DOHH2 (cell line): ENCODE results near the gene RNF32.
"Not testable (repeated sequence)": the region's sequence is repeated elsewhere in the genome, so short reads cannot be mapped to it uniquely, and the experiment has no call there.

Source experiments
- H3F3A ChIP-seq: fragments of 200-600 bp; sonication (generic), shearing (Covaris generic); 2 replicates; pipeline ENCODE4 v1.6.0; 2016; ENCODE audit warnings: antibody characterized with exemption, mild to moderate bottlenecking; ENCODE audit not compliant: control insufficient read depth, insufficient read depth
- H3K27ac ChIP-seq: fragments of 200-600 bp; sonication (generic); 2 replicates; pipeline ENCODE4 v1.5.1; 2014; ENCODE audit warnings: low read depth, mild to moderate bottlenecking, low read length, moderate library complexity
- H3K27me3 ChIP-seq: fragments of 200-600 bp; sonication (generic); 2 replicates; pipeline ENCODE4 v1.6.1; 2014; ENCODE audit warnings: mild to moderate bottlenecking, low read length, mixed read lengths; ENCODE audit not compliant: control insufficient read depth
- H3K36me3 ChIP-seq: fragments of 200-600 bp; sonication (generic); 2 replicates; pipeline ENCODE4 v1.6.1; 2014; ENCODE audit warnings: mild to moderate bottlenecking, low read length, moderate library complexity, mixed read lengths; ENCODE audit not compliant: control insufficient read depth
- H3K4me1 ChIP-seq: fragments of 200-600 bp; sonication (generic); 2 replicates; pipeline ENCODE4 v1.6.1; 2014; ENCODE audit warnings: mild to moderate bottlenecking, low read length, mixed read lengths; ENCODE audit not compliant: control insufficient read depth
- H3K4me2 ChIP-seq: fragments of 200-600 bp; sonication (generic); 2 replicates; pipeline ENCODE4 v1.6.0; 2014; ENCODE audit warnings: mild to moderate bottlenecking, low read length, moderate library complexity
- H3K4me3 ChIP-seq: fragments of 200-600 bp; sonication (generic); 2 replicates; pipeline ENCODE4 v1.5.1; 2014; ENCODE audit warnings: mild to moderate bottlenecking, low read length, mixed read lengths
- H3K79me2 ChIP-seq: fragments of 200-600 bp; sonication (generic); 2 replicates; pipeline ENCODE4 v1.6.1; 2014; ENCODE audit warnings: mild to moderate bottlenecking, low read length, mixed read lengths; ENCODE audit not compliant: control insufficient read depth
- H3K9me2 ChIP-seq: fragments of 200-600 bp; sonication (generic); replicated peaks from 2 replicates; pipeline ENCODE4 v1.6.1; 2014; ENCODE audit warnings: mild to moderate bottlenecking, low read length, mixed read lengths; ENCODE audit not compliant: control insufficient read depth
- H3K9me3 ChIP-seq: fragments of 200-600 bp; sonication (generic); 2 replicates; pipeline ENCODE4 v1.6.1; 2014; ENCODE audit warnings: antibody characterized with exemption, low read length, mixed read lengths; ENCODE audit not compliant: control insufficient read depth, insufficient read depth
- H4K20me1 ChIP-seq: fragments of 200-600 bp; sonication (generic); 2 replicates; pipeline ENCODE4 v1.6.0; 2014; ENCODE audit warnings: low read depth, mild to moderate bottlenecking, antibody characterized with exemption, low read length, moderate library complexity; ENCODE audit not compliant: control insufficient read depth, insufficient read depth
- EZH2phosphoT487 ChIP-seq: fragments of 200-600 bp; sonication (generic); IDR thresholded peaks from 2 replicates; pipeline ENCODE4 v1.6.1; 2017; ENCODE audit warnings: borderline replicate concordance, mild to moderate bottlenecking, antibody characterized with exemption, low read length, moderate library complexity, mixed read lengths
- TF ChIP-seq, protein P1 (sequence below): fragments of 200-600 bp; sonication (generic); IDR thresholded peaks from one replicate; pipeline ENCODE4 v1.5.1; 2014; ENCODE audit warnings: antibody characterized with exemption, mild to moderate bottlenecking, low read depth, low read length; ENCODE audit not compliant: poor library complexity, severe bottlenecking

RNF32 gene

DNA sequence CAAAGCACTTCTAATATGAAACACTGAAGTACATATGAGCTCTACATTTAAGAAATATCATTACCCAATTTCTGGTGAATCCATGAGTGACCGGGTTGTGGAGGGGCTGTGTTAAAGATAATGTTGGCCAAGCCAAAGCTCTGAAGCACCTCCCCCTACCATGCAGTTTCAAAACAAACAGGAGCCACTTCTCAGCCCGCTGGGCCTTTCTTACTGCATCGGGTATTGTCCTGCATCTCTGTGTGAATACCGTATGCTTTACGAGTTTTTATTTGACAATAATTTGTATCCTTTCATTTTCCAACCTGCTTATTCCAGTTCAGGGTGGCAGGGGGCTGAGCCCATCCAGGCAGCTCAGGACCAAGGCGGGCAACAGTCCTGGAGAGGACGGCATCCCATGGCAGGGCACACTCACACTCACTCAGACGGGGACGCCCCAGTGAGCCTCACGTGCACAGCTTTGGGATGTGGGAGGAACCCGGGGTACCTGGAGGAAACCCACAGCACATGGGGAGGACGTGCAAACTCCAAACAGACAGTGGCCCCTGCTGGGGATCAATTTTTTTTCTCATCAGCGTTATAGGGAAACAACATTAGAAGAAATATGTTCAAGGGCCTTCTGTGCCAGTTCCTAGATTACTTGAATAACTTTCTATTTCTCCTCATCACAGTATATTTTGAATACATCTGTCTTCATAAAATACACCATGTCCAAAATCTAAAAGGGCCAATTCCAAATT is 1.9 kb downstream of the RNF32 start:
- H3K4me2 ChIP-seq, result no peak overlapping the region
- TF ChIP-seq, protein P1, sequence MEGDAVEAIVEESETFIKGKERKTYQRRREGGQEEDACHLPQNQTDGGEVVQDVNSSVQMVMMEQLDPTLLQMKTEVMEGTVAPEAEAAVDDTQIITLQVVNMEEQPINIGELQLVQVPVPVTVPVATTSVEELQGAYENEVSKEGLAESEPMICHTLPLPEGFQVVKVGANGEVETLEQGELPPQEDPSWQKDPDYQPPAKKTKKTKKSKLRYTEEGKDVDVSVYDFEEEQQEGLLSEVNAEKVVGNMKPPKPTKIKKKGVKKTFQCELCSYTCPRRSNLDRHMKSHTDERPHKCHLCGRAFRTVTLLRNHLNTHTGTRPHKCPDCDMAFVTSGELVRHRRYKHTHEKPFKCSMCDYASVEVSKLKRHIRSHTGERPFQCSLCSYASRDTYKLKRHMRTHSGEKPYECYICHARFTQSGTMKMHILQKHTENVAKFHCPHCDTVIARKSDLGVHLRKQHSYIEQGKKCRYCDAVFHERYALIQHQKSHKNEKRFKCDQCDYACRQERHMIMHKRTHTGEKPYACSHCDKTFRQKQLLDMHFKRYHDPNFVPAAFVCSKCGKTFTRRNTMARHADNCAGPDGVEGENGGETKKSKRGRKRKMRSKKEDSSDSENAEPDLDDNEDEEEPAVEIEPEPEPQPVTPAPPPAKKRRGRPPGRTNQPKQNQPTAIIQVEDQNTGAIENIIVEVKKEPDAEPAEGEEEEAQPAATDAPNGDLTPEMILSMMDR, result no peak
- TF ChIP-seq EZH2phosphoT487, result no peak

DNA sequence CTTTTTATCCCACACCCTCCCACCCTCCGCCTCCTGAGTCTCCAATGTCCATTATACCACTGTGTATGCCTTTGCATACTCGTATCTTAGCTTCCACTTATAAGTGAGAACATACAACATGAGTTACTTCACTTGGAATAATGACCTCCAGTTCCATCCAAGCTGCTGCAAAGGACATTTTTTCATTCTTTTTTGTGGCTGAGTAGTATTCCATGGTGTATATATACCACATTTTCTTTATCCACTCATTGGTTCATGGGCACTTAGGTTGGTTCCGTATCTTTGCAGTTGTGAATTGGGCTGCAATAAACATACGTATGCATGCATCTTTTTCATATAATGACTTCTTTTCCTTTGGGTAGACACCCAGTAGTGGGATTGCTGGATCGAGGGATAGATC is 6.8 kb downstream of the RNF32 start:
- not testable (repeated sequence) for H3K27ac ChIP-seq, H3K4me3 ChIP-seq, H3K36me3 ChIP-seq, H3K4me2 ChIP-seq, H3K4me1 ChIP-seq, H4K20me1 ChIP-seq, H3K79me2 ChIP-seq, H3K9me3 ChIP-seq, H3F3A ChIP-seq, H3K9me2 ChIP-seq, H3K27me3 ChIP-seq

More for the DNA sequence above, 1.9 kb downstream of the RNF32 start:
- Histone ChIP-seq H3K27me3 (no peaks in the 10 kb centered on the region), H3K27ac (no peak overlapping the region), H3F3A (no peaks in the 10 kb centered on the region), H3K79me2 (peaks cover 26% of the 10 kb centered on the region), H3K36me3 (no peaks in the 10 kb centered on the region), H3K4me1 (peaks cover 20% of the 10 kb centered on the region), H3K4me3 (no peak overlapping the region), H4K20me1 (no peaks in the 10 kb centered on the region), H3K9me2 (no peaks in the 10 kb centered on the region), H3K9me3 (peaks cover 8% of the 10 kb centered on the region)

DNA sequence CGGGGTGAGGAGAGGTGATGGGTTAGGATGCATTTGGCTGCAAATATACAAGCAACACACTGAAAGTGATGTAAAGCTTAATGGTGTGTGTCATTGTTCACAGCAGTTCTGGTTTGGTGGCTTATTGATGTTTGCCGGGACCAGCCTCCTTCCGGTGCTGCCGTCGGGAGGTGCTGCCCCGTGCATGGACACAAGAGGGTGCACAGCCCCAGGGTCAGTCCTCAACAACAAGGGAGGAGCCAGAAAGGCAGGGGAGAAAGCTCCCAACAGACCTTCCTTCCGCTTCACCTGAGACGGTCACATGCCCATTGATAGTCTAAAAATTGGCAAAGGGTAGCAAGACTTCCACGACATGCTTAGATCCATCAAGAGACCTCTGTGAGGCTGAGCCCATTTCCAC is 9.5 kb downstream of the RNF32 start:
- Histone ChIP-seq H3K4me1 (no peaks in the 10 kb centered on the region), H3K9me3 (no peaks in the 10 kb centered on the region), H3K36me3 (no peaks in the 10 kb centered on the region), H3K4me2 (no peak overlapping the region), H3K9me2 (no peaks in the 10 kb centered on the region), H3K27ac (no peak overlapping the region), H3K79me2 (no peaks in the 10 kb centered on the region), H3F3A (no peaks in the 10 kb centered on the region), H3K4me3 (no peak overlapping the region), H4K20me1 (no peaks in the 10 kb centered on the region), H3K27me3 (no peaks in the 10 kb centered on the region)
- TF ChIP-seq, protein P1, result no peak
- no peak for TF ChIP-seq EZH2phosphoT487

DNA sequence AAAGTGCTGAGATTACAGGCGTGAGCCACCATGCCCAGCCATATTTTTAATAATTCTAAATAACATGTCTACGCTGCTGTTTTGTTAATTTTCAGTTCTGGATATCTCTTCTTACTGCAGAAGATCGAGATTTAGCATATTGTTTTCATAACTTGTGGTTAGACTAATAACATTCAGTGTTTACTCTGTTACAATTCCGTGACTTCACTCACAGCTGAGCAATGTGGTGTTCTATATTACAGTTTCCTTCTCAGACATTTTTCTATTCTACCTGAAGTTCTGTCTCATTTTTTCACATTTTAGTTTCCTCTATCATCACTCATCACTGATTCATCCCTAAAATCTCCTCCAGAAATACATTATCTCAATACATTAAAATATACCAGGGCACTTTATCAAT is 10.9 kb downstream of the RNF32 start:
- Histone ChIP-seq H3K79me2 (no peaks in the 10 kb centered on the region), H3K27me3 (no peaks in the 10 kb centered on the region), H3F3A (no peaks in the 10 kb centered on the region), H3K36me3 (no peaks in the 10 kb centered on the region), H3K9me2 (no peaks in the 10 kb centered on the region), H4K20me1 (no peaks in the 10 kb centered on the region), H3K27ac (no peak overlapping the region), H3K9me3 (no peaks in the 10 kb centered on the region), H3K4me1 (no peaks in the 10 kb centered on the region), H3K4me3 (no peak overlapping the region), H3K4me2 (no peak overlapping the region)
- TF ChIP-seq, protein P1, result no peak
- TF ChIP-seq EZH2phosphoT487, result no peak
